ENCODE measurements around the gene CXCL14.

The CXCL14 gene

GRCh38 chr5:135608361-135608760 lies 29.6 kb upstream of the CXCL14 start:
- peaks cover 19% of the 10 kb centered on the region for H3K27me3 ChIP-seq (ENCODE audit: insufficient read depth, low read depth, severe bottlenecking)
- H3K4me3 ChIP-seq (ENCODE audit: low read depth, low read length): no peak overlapping the region
- TF ChIP-seq CTCF (IDR thresholded peaks at IDR 0.05; ENCODE audit: low read depth, low read length): no peak
- no peaks in the 10 kb centered on the region for H3K9me3 ChIP-seq (ENCODE audit: severe bottlenecking)
- no peak overlapping the region for H3K27ac ChIP-seq
- DNase-seq: no peak
- H3K36me3 ChIP-seq: no peaks in the 10 kb centered on the region

- Histone ChIP-seq H3K4me3 (ENCODE audit: low read depth, low read length) (no peak overlapping the region), H3K9me3 (ENCODE audit: severe bottlenecking) (no peaks in the 10 kb centered on the region), H3K27me3 (ENCODE audit: insufficient read depth, low read depth, severe bottlenecking) (peaks cover 19% of the 10 kb centered on the region), H3K36me3 (no peaks in the 10 kb centered on the region), H3K27ac (no peak overlapping the region)
- TF ChIP-seq CTCF (IDR thresholded peaks at IDR 0.05; ENCODE audit: low read depth, low read length): no peak
- no peak for DNase-seq
Measured at GRCh38 chr5:135606431-135606830, 27.6 kb upstream of the CXCL14 start.

- no peaks in the 10 kb centered on the region for H3K9me3 ChIP-seq (ENCODE audit: severe bottlenecking)
- no peak for DNase-seq
- TF ChIP-seq CTCF (IDR thresholded peaks at IDR 0.05; ENCODE audit: low read depth, low read length): no peak
- H3K27ac ChIP-seq: no peak overlapping the region
- peaks cover 22% of the 10 kb centered on the region for H3K27me3 ChIP-seq (ENCODE audit: insufficient read depth, low read depth, severe bottlenecking)
- H3K36me3 ChIP-seq: no peaks in the 10 kb centered on the region
- no peak overlapping the region for H3K4me3 ChIP-seq (ENCODE audit: low read depth, low read length)
Measured at GRCh38 chr5:135605221-135605620, 26.4 kb upstream of the CXCL14 start.

GRCh38 chr5:135604056-135604455 lies 25.3 kb upstream of the CXCL14 start:
- H3K27ac ChIP-seq: no peak overlapping the region
- no peak for TF ChIP-seq CTCF (IDR thresholded peaks at IDR 0.05; ENCODE audit: low read depth, low read length)
- no peaks in the 10 kb centered on the region for H3K36me3 ChIP-seq
- DNase-seq: no peak
- H3K27me3 ChIP-seq (ENCODE audit: insufficient read depth, low read depth, severe bottlenecking): peaks cover 23% of the 10 kb centered on the region
- no peaks in the 10 kb centered on the region for H3K9me3 ChIP-seq (ENCODE audit: severe bottlenecking)
- H3K4me3 ChIP-seq (ENCODE audit: low read depth, low read length): no peak overlapping the region

- TF ChIP-seq CTCF (IDR thresholded peaks at IDR 0.05; ENCODE audit: low read depth, low read length): no peak
Measured at GRCh38 chr5:135602882-135603721, 24.3 kb upstream of the CXCL14 start.

GRCh38 chr5:135601466-135601865 lies 22.7 kb upstream of the CXCL14 start:
- TF ChIP-seq CTCF (IDR thresholded peaks at IDR 0.05; ENCODE audit: low read depth, low read length): no peak
- no peaks in the 10 kb centered on the region for H3K9me3 ChIP-seq (ENCODE audit: severe bottlenecking)
- no peak for DNase-seq
- H3K36me3 ChIP-seq: no peaks in the 10 kb centered on the region
- no peak overlapping the region for H3K27ac ChIP-seq
- no peak overlapping the region for H3K4me3 ChIP-seq (ENCODE audit: low read depth, low read length)
- peaks cover 33% of the 10 kb centered on the region for H3K27me3 ChIP-seq (ENCODE audit: insufficient read depth, low read depth, severe bottlenecking)

More at GRCh38 chr5:135602882-135603721, 24.3 kb upstream of the CXCL14 start:
- H3K36me3 ChIP-seq: no peaks in the 10 kb centered on the region
- H3K27ac ChIP-seq: no peak overlapping the region
- no peak for DNase-seq
- H3K4me3 ChIP-seq (ENCODE audit: low read depth, low read length): no peak overlapping the region
- peaks cover 29% of the 10 kb centered on the region for H3K27me3 ChIP-seq (ENCODE audit: insufficient read depth, low read depth, severe bottlenecking)
- no peaks in the 10 kb centered on the region for H3K9me3 ChIP-seq (ENCODE audit: severe bottlenecking)
